GM15510 (cell line): ENCODE data around the gene FOS.

Experiments used
- POLR2A ChIP-seq: IDR thresholded peaks from 3 replicates; pipeline ENCODE4 v1.6.1; 2011; ENCODE audit warnings: borderline replicate concordance; ENCODE audit not compliant: insufficient read length; ENCODE audit errors: extremely low read depth

FOS gene

GRCh38 chr14:75313294-75313693, 34.7 kb downstream of the FOS start:
- no peak for TF ChIP-seq POLR2A

- no peak for TF ChIP-seq POLR2A
These were observed 36.5 kb downstream of the FOS start for GRCh38 chr14:75315144-75315543.

- no peak for TF ChIP-seq POLR2A
These were observed 38.5 kb downstream of the FOS start for GRCh38 chr14:75317148-75317547.

GRCh38 chr14:75318353-75318752, 39.7 kb downstream of the FOS start:
- TF ChIP-seq POLR2A: no peak

- no peak for TF ChIP-seq POLR2A
These were observed 40.4 kb downstream of the FOS start for GRCh38 chr14:75319021-75319420.

- TF ChIP-seq POLR2A: no peak
These were observed 41.6 kb downstream of the FOS start for GRCh38 chr14:75320196-75320595.

- TF ChIP-seq POLR2A: no peak
These were observed 44.1 kb downstream of the FOS start for GRCh38 chr14:75322746-75323145.

GRCh38 chr14:75323571-75323970, 44.9 kb downstream of the FOS start:
- no peak for TF ChIP-seq POLR2A

- TF ChIP-seq POLR2A: no peak
These were observed 50.0 kb downstream of the FOS start for GRCh38 chr14:75328558-75329155.

- no peak for TF ChIP-seq POLR2A
These were observed 50.7 kb downstream of the FOS start for GRCh38 chr14:75329369-75329768.

- no peak for TF ChIP-seq POLR2A
These were observed 52.8 kb downstream of the FOS start for GRCh38 chr14:75331471-75331870.
